HepG2 (cell line): ENCODE results near the gene CLIC1. TPM values are rescaled to one million over a fixed set of nuclear protein-coding genes. Genes with fewer than 3 reads are reported as not detected.
A peak's percentile ranks its signal among the peaks of the same experiment; 100 is the strongest.

ENCODE experiments used
- ATAC-seq: fragments of 200-7000 bp; cut with Tn5 transposase; 3 replicates; pipeline ENCODE4 v1.9.1; 2020; ENCODE audit warnings: mild to moderate bottlenecking, moderate library complexity
- Bru-seq: library from RNA; stranded (reverse); fragments of 400-500 nt; gene quantifications from one replicate; lab custom pipeline; 2021; lab: Mats Ljungman, UMichigan
- BruChase-seq, 2 experiments: library from RNA; stranded (reverse); fragments of 400-500 nt; gene quantifications; one replicate each; lab custom pipeline; 2021; lab: Mats Ljungman, UMichigan
- BruUV-seq: library from RNA; stranded (reverse); fragments of 400-500 nt; replicated peaks from 2 replicates; lab custom pipeline; 2021; lab: Mats Ljungman, UMichigan
- CTCF ChIA-PET: fragments of 300-600 bp; formaldehyde crosslinking; extraction: SDS; loops from one replicate; lab custom pipeline; 2021; ENCODE audit warnings: low total read pairs, inconsistent platforms, low intra/inter-chr PET ratio; lab: Yijun Ruan, JAX
- POLR2A ChIA-PET: fragments of 350-600 bp; sonication (Branson Sonifier 250); formaldehyde crosslinking; loops from one replicate; lab custom pipeline; 2020; ENCODE audit warnings: antibody characterized with exemption, inconsistent platforms; lab: Yijun Ruan, JAX
- DNase-seq: peaks from one replicate; pipeline ENCODE4 v3.0.0-alpha.2; 2015; ENCODE audit warnings: low spot score
- FAIRE-seq: peaks from 3 replicates; lab custom pipeline; 2011; peaks lifted over from hg19 to GRCh38; lab: Jason Lieb, UNC
- H2AFZ ChIP-seq: one replicate; pipeline ENCODE4 v1.6.1; 2011; ENCODE audit warnings: low read length, inconsistent platforms
- H3K27ac ChIP-seq: fragments of 300-600 bp; 3 replicates; pipeline ENCODE4 v1.8.0; 2011; ENCODE audit warnings: mixed run types, mild to moderate bottlenecking, mixed read lengths, low read length, inconsistent platforms; ENCODE audit not compliant: insufficient read depth; ENCODE audit errors: extremely low read length
- H3K27me3 ChIP-seq, 2 experiments: fragments of 200-600 bp in 1 of 2; 2 replicates in 1 of 2; 3 replicates in 1 of 2; pipeline versions ENCODE4 v1.6.0 to v1.8.0; 2011; ENCODE audit warnings: low read length in 2 of 2, mild to moderate bottlenecking in 2 of 2, moderate library complexity in 2 of 2, inconsistent platforms in 1 of 2; ENCODE audit not compliant: insufficient read depth in 2 of 2, control insufficient read depth in 1 of 2
- H3K36me3 ChIP-seq, 2 experiments: fragments of 200-600 bp in 1 of 2; replicated peaks in 1 of 2; 2 replicates in 1 of 2; 3 replicates in 1 of 2; pipeline versions ENCODE4 v1.5.1 to v1.8.0; 2011; ENCODE audit warnings: low read length in 2 of 2, inconsistent platforms in 1 of 2; ENCODE audit not compliant: insufficient read depth in 2 of 2, control insufficient read depth in 1 of 2
- H3K4me1 ChIP-seq: 2 replicates; pipeline ENCODE4 v1.5.1; 2012; ENCODE audit warnings: low read length, inconsistent platforms; ENCODE audit not compliant: insufficient read depth
- H3K4me2 ChIP-seq: 2 replicates; pipeline ENCODE4 v1.6.0; 2011; ENCODE audit warnings: low read depth, low read length, inconsistent platforms
- H3K4me3 ChIP-seq, 3 experiments: fragments of 200-600 bp in 1 of 3; sonication (generic), shearing (Covaris generic) in 1 of 3; replicated peaks in 1 of 3; 2 replicates each; pipeline ENCODE4 v1.5.1; 2011 to 2016; ENCODE audit warnings: low read length in 3 of 3, inconsistent platforms in 2 of 3, low read depth in 2 of 3, mild to moderate bottlenecking in 2 of 3, control low read depth in 1 of 3, mixed read lengths in 1 of 3; ENCODE audit not compliant: insufficient read depth in 1 of 3
- H3K79me2 ChIP-seq: one replicate; pipeline ENCODE4 v1.6.1; 2011; ENCODE audit warnings: low read length, inconsistent platforms; ENCODE audit not compliant: insufficient read depth
- H3K9ac ChIP-seq: 2 replicates; pipeline ENCODE4 v1.6.0; 2011; ENCODE audit warnings: mild to moderate bottlenecking, low read depth, low read length, inconsistent platforms; ENCODE audit not compliant: insufficient read depth
- H3K9me3 ChIP-seq: 2 replicates; pipeline ENCODE4 v1.5.1; 2012; ENCODE audit warnings: mild to moderate bottlenecking, low read length
- H4K20me1 ChIP-seq: 2 replicates; pipeline ENCODE4 v1.6.0; 2011; ENCODE audit warnings: inconsistent platforms, mild to moderate bottlenecking, low read length, moderate library complexity; ENCODE audit not compliant: insufficient read depth
- BCL3 ChIP-seq: sonication (generic); formaldehyde crosslinking; IDR thresholded peaks from 2 replicates; pipeline ENCODE4 v1.5.1; 2020; ENCODE audit warnings: mild to moderate bottlenecking, missing genetic modification reagents, moderate library complexity
- NFYB ChIP-seq: sonication (generic); formaldehyde crosslinking; IDR thresholded peaks from 2 replicates; pipeline ENCODE4 v1.4.0; 2020; ENCODE audit warnings: missing genetic modification reagents
- RERE ChIP-seq: IDR thresholded peaks from 2 replicates; pipeline ENCODE4 v1.6.1; 2016; ENCODE audit warnings: low read depth, missing genetic modification reagents, missing compliant biosample characterization
- SRF ChIP-seq: IDR thresholded peaks from 2 replicates; pipeline ENCODE4 v1.6.1; 2011; ENCODE audit warnings: mild to moderate bottlenecking, low read depth, low read length, moderate library complexity
- THAP11 ChIP-seq: IDR thresholded peaks from 2 replicates; pipeline ENCODE4 v1.6.1; 2016; ENCODE audit warnings: missing biosample characterization, missing genetic modification reagents
- ZNF121 ChIP-seq: sonication (generic); formaldehyde crosslinking; IDR thresholded peaks from 2 replicates; pipeline ENCODE4 v1.5.0; 2020; ENCODE audit warnings: mild to moderate bottlenecking, missing genetic modification reagents
- ZNF224 ChIP-seq: sonication (generic); formaldehyde crosslinking; IDR thresholded peaks from 2 replicates; pipeline ENCODE4 v1.5.0; 2020; ENCODE audit warnings: mild to moderate bottlenecking, missing genetic modification reagents
- ZNF3 ChIP-seq: IDR thresholded peaks from 2 replicates; pipeline ENCODE4 v1.7.0; 2017; ENCODE audit warnings: inconsistent platforms
- ZSCAN22 ChIP-seq: sonication (generic); formaldehyde crosslinking; IDR thresholded peaks from 2 replicates; pipeline ENCODE4 v1.4.0; 2020; ENCODE audit warnings: mild to moderate bottlenecking, missing genetic modification reagents
- WGBS: methylation state at CpG from one replicate; pipeline ENCODE4 v1.1.6; 2017; ENCODE audit warnings: low lambda C conversion rate; 5-methylcytosine and 5-hydroxymethylcytosine counted together
- in situ Hi-C: cut with HindIII; loops from 2 replicates; pipeline ENCODE4 v1.10.0; 2017; ENCODE audit warnings: low pct_unique_long_range_greater_than_20kb; ENCODE audit not compliant: extremely low pct_ligation_motif_present
- intact Hi-C: fragments of 100-400 bp; cut with micrococcal nuclease; formaldehyde crosslinking; loops from one replicate; pipeline ENCODE4 v1.10.0; 2022; ENCODE audit not compliant: unreplicated experiment
- long read RNA-seq, 2 experiments: library from RNA in 1 of 2; library from polyadenylated mRNA in 1 of 2; stranded (forward) in 1 of 2; unstranded in 1 of 2; transcript quantifications; one replicate each; pipeline ENCODE4 v2.0.0, GENCODE V29; 2019 to 2022
- polyA minus RNA-seq, 3 experiments: library from RNA; depleted of rRNA, polyadenylated mRNA; stranded (reverse); fragments of >200 nt; gene quantifications; 2 replicates each; pipeline ENCODE4 v1.2.3, GENCODE V29; 2011; ENCODE audit warnings: low replicate concordance in 1 of 3
- polyA plus RNA-seq, 8 experiments: library from polyadenylated mRNA; depleted of rRNA in 3 of 8; stranded (reverse) in 7 of 8; unstranded in 1 of 8; fragments of >200 nt; fragmentation: Illumina TruSeq in 4 of 8; extraction: Trizol in 4 of 8; gene quantifications; 2 replicates each; pipeline versions ENCODE4 v1.2.1 to v1.2.3, GENCODE V29; 2011 to 2016; ENCODE audit warnings: low read depth in 4 of 8, missing spikeins in 1 of 8, mixed read lengths in 1 of 8; ENCODE audit not compliant: insufficient read depth in 1 of 8
- total RNA-seq, 5 experiments: library from RNA; depleted of rRNA; stranded (reverse); fragments of >200 nt; fragmentation: Illumina TruSeq; extraction: Trizol; gene quantifications; 2 replicates each; pipeline ENCODE4 v1.2.3, GENCODE V29; 2016; ENCODE audit warnings: low read depth in 1 of 5

Gene CLIC1
- total RNA-seq (2016; rRNA removed; fragmentation: Illumina TruSeq; extraction: Trizol) (445 and 602 TPM in 2 replicates), polyA plus RNA-seq (2011; rRNA removed) (891 and 997 TPM in 2 replicates), polyA minus RNA-seq (2011; rRNA and poly(A)+ RNA removed; ENCODE audit: low replicate concordance) (509 and 745 TPM in 2 replicates), Bru-seq, nascent RNA (percentile 96 among the genes with signal in this experiment), BruChase-seq, experiment 1, labeled RNA remaining after a 6-hour chase (percentile 99 among the genes with signal in this experiment), BruChase-seq, experiment 2, labeled RNA remaining after a 2-hour chase (percentile 98 among the genes with signal in this experiment)
- 267 and 295 TPM in 2 replicates for total RNA-seq (2016; cell fraction: cytosol; rRNA removed; fragmentation: Illumina TruSeq; extraction: Trizol; ENCODE audit: low read depth)
- total RNA-seq (2016; cell fraction: insoluble cytoplasmic fraction; rRNA removed; fragmentation: Illumina TruSeq; extraction: Trizol), result 442 and 617 TPM in 2 replicates
- total RNA-seq (2016; cell fraction: membrane; rRNA removed; fragmentation: Illumina TruSeq; extraction: Trizol), result 333 and 368 TPM in 2 replicates
- total RNA-seq (2016; cell fraction: nucleus; rRNA removed; fragmentation: Illumina TruSeq; extraction: Trizol), result 383 and 410 TPM in 2 replicates
- 1,063 and 1,114 TPM in 2 replicates for polyA plus RNA-seq (2011; cell fraction: cytosol; rRNA removed)
- polyA plus RNA-seq (2011; cell fraction: nucleus; rRNA removed), result 243 and 309 TPM in 2 replicates
- 684 and 693 TPM in 2 replicates for polyA plus RNA-seq (2012)
- 249 and 300 TPM in 2 replicates for polyA plus RNA-seq (2016; cell fraction: cytosol; fragmentation: Illumina TruSeq; extraction: Trizol; ENCODE audit: low read depth)
- 415 and 433 TPM in 2 replicates for polyA plus RNA-seq (2016; cell fraction: insoluble cytoplasmic fraction; fragmentation: Illumina TruSeq; extraction: Trizol; ENCODE audit: low read depth)
- polyA plus RNA-seq (2016; cell fraction: membrane; fragmentation: Illumina TruSeq; extraction: Trizol; ENCODE audit: low read depth), result 263 and 301 TPM in 2 replicates
- 609 and 612 TPM in 2 replicates for polyA plus RNA-seq (2016; cell fraction: nucleus; fragmentation: Illumina TruSeq; extraction: Trizol; ENCODE audit: insufficient read depth, low read depth)
- 299 and 375 TPM in 2 replicates for polyA minus RNA-seq (2011; cell fraction: cytosol; rRNA and poly(A)+ RNA removed)
- 119 and 176 TPM in 2 replicates for polyA minus RNA-seq (2011; cell fraction: nucleus; rRNA and poly(A)+ RNA removed)
- long read RNA-seq, experiment 1, transcript CLIC1-208 (6 exons, 1,254 nt), result major isoform, 1,019 of 1,252 reads
- long read RNA-seq, experiment 1, transcript CLIC1-210 (7 exons, 1,098 nt), result minor isoform, 31 of 1,252 reads
- long read RNA-seq, experiment 1, partial matches to known transcripts, result 55 of 1,252 reads
- long read RNA-seq, experiment 1, other reads (novel, unspliced or antisense), result 144 of 1,252 reads
- long read RNA-seq, experiment 2, transcript CLIC1-210 (7 exons, 1,098 nt), result minor isoform, 41 of 2,630 reads
- long read RNA-seq, experiment 2, transcript CLIC1-206 (7 exons, 1,127 nt), result minor isoform, 5 of 2,630 reads
- long read RNA-seq, experiment 2, transcript CLIC1-208 (6 exons, 1,254 nt), result major isoform, 2,202 of 2,630 reads
- long read RNA-seq, experiment 2, partial matches to known transcripts, result 220 of 2,630 reads
- long read RNA-seq, experiment 2, other reads (novel, unspliced or antisense), result 158 of 2,630 reads

- H4K20me1 ChIP-seq, result peaks cover 24% of the 10 kb centered on the region; the same call in 1 of the 2 replicates
- in situ Hi-C loops (no loop called here), intact Hi-C loops (loop anchor here (5.0 kb wide), 2 partner anchors 34 to 71 kb away; partner anchors contain the start of genes ABHD16A and LSM2)
- under 1% methylated on average over 22 of the region's 24 CpGs for WGBS
- ATAC-seq, result peak; percentile 55
- peak; percentile 88 for DNase-seq
- peaks cover 41% of the 10 kb centered on the region for H3K79me2 ChIP-seq
- H3K4me2 ChIP-seq, result peak within 1 kb of the TSS; percentile 98
- H3K9me3 ChIP-seq, result no peaks in the 10 kb centered on the region
- BruUV-seq, result TSS peak; percentile 60
- peak within 1 kb of the TSS; percentile 71 to 92 (median 92) for H3K4me3 ChIP-seq
- H3K27ac ChIP-seq, result peak within 1 kb of the TSS; percentile 99
- peak; percentile 76 for FAIRE-seq
- ChIA-PET POLR2A (interaction anchor here (0.5 to 11.3 kb wide), 35 partner anchors 7 to 1236 kb away, joined by 3 to 279 read pairs (median 20); partner anchors contain the start of genes ABHD16A, APOM, BAG6 and C6orf47), CTCF (no interaction called here)
- H3K27me3 ChIP-seq, result no peaks in the 10 kb centered on the region; a peak in 1 of 5 replicates
- H3K9ac ChIP-seq, result peak within 1 kb of the TSS; percentile 98
- H3K4me1 ChIP-seq, result peaks cover 73% of the 10 kb centered on the region
- peaks cover 16 to 32% of the 10 kb centered on the region in 2 experiments for H3K36me3 ChIP-seq
- H2AFZ ChIP-seq, result no peak within 1 kb of the TSS
- no peak for TF ChIP-seq ZNF121
- no peak for TF ChIP-seq ZSCAN22 (CRISPR knock-in tag)
- peak; percentile 78 for TF ChIP-seq THAP11 (CRISPR knock-in tag)
- TF ChIP-seq BCL3 (CRISPR knock-in tag), result peak; percentile 76; the same call in 1 of the 2 replicates
- peak; percentile 26; the same call in 1 of the 2 replicates for TF ChIP-seq NFYB (CRISPR knock-in tag)
- TF ChIP-seq ZNF3 (CRISPR knock-in tag), result peak; percentile 34; the same call in 1 of the 2 replicates
- peak; percentile 27; the same call in 1 of the 2 replicates for TF ChIP-seq RERE
- no peak for TF ChIP-seq SRF
- TF ChIP-seq ZNF224, result peak; percentile 69; the same call in 1 of the 2 replicates
Observed at GRCh38 chr6:31736021-31736767, at the start of gene CLIC1. CLIC1 (minus strand) TSS chr6:31736530; CDS start chr6:31736300, 230 bp downstream.
